Astrocyte (in vitro differentiated cells and primary cell): ENCODE data around the gene KCNK5.

ENCODE experiments used
- CTCF ChIP-seq: IDR thresholded peaks from 2 replicates; pipeline ENCODE4 v1.5.1; 2011; ENCODE audit warnings: low read depth, mild to moderate bottlenecking, inconsistent platforms, low read length, moderate library complexity; ENCODE audit not compliant: insufficient read depth
- EZH2 ChIP-seq: IDR thresholded peaks from 2 replicates; pipeline ENCODE4 v1.6.1; 2012; ENCODE audit warnings: mild to moderate bottlenecking, low read length, inconsistent platforms; ENCODE audit not compliant: insufficient read depth

GRCh38 chr6:39225543-39225942, 3.7 kb downstream of the KCNK5 start:
- TF ChIP-seq CTCF (no peak), EZH2 (no peak)
